Measurements from ENCODE around the gene KRT7.

- no peak for TF ChIP-seq CTCF (IDR thresholded peaks at IDR 0.05; ENCODE audit: low read depth, low read length, poor library complexity, severe bottlenecking)
- no peak for TF ChIP-seq EZH2phosphoT487 (IDR thresholded peaks at IDR 0.05; ENCODE audit: borderline replicate concordance, low read length)
These were observed 27.5 kb downstream of the KRT7 start for GRCh38 chr12:52260361-52261207.
